ENCODE results near the gene ASAP3.

ASAP3 gene

DNA sequence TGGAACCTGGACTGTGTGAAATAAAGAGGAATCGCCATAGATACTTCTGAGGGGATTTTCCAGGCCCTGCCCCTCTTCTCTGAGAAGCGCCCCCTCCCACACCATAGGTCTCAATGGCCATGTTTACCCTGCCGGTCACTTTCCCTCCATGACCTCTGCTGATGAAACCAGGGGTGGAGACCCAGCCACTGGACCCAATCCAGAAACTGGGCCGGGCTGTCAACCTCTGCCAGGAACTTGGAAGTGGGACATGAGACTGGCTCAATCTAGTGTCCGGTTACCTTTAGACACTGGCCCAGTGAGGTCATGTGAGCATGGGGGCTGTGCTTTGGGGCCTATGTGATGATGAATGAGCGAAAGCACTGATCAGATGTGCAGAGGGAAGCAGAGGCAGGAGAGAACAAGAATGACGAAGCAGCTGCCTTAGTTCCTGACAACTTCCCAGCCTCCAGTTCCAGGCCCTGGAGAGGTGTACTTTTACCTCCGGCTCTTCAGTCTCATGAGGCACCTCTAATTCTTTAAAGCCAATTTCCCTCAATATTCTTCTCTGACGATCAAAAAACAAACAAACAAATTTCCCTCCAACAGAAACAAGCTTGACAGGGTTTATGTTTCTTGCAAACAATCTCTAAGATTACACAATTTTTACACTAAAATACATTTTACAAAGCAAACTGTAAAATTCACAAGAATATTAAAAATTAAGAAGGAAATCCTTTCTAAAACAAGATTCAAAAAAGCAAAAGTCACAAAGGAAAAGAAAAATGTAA lies 4.9 kb downstream of the ASAP3 start:
- no peak for DNase-seq
- Mint-ChIP-seq H3K4me1 (peaks cover 9% of the 10 kb centered on the region), H3K9me3 (no peaks in the 10 kb centered on the region), H3K27ac (no peak overlapping the region), H3K36me3 (no peaks in the 10 kb centered on the region), H3K4me3 (no peak overlapping the region), H3K27me3 (peaks cover 80% of the 10 kb centered on the region)
- CTCF ChIA-PET = no interaction called here

DNA sequence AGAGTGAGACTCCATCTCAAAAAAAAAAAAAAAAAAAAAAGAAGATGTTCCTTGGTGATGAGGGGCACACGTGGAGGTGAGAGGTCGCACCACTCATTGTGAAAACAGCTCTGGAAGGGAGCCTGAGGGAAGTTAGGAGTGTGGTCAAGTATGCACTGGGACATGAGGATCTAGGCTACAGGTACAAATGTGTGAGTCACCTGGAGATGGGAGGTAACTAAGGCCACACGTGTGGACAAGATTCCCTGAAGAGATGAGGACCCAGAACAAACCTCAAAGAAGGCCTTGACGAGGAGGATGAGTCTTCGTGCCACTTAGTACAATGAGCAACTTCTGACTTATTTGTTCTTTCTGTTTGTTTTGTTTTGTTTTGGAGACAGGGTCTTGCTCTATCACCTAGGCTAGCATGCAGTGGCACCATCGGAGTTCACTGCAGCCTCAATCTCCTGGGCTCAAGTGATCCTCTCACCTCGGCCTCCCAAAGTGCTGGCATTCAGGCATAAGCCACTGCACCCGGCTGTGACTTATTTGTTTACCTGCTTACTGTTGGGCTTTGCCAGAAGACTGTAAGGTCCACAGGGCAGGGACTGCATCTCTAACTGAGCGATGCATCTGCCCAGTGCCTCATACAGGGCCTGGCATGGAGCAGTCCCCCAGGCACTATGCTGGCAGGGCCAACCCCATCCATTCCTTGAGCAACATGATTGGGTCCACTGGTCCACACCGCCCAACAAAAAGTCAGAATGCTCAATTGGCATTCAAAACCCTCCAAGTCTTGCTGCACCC lies 6.4 kb downstream of the ASAP3 start:
- DNase-seq = no peak
- H3K9me3 Mint-ChIP-seq = no peaks in the 10 kb centered on the region
- no peak overlapping the region for H3K27ac Mint-ChIP-seq
- H3K4me1 Mint-ChIP-seq = no peaks in the 10 kb centered on the region
- no peak overlapping the region for H3K4me3 Mint-ChIP-seq
- no peaks in the 10 kb centered on the region for H3K36me3 Mint-ChIP-seq
- CTCF ChIA-PET = no interaction called here
- peaks cover 77% of the 10 kb centered on the region for H3K27me3 Mint-ChIP-seq

DNA sequence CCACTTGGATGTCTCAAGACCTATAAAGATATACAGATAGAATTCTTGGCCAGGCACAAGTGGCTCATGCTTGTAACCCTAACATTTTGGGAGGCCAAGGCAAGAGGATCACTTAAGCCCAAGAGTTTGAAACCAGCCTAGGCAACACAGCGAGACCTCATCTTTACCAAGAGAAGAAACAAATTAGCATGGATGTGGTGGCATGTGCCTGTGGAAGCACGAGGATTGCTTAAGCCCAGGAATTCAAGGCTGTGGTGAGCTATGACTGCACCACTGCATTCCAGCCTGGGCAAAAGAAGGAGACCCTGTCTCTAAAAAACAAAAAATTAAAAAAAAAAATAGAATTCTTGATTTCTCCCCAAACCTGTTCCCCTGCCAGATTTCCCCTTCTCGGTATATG lies 8.3 kb downstream of the ASAP3 start:
- Mint-ChIP-seq H3K4me1 (no peaks in the 10 kb centered on the region), H3K27me3 (peaks cover 58% of the 10 kb centered on the region), H3K36me3 (no peaks in the 10 kb centered on the region), H3K4me3 (no peak overlapping the region), H3K27ac (no peak overlapping the region), H3K9me3 (no peaks in the 10 kb centered on the region)
- no peak for DNase-seq
- CTCF ChIA-PET = no interaction called here

DNA sequence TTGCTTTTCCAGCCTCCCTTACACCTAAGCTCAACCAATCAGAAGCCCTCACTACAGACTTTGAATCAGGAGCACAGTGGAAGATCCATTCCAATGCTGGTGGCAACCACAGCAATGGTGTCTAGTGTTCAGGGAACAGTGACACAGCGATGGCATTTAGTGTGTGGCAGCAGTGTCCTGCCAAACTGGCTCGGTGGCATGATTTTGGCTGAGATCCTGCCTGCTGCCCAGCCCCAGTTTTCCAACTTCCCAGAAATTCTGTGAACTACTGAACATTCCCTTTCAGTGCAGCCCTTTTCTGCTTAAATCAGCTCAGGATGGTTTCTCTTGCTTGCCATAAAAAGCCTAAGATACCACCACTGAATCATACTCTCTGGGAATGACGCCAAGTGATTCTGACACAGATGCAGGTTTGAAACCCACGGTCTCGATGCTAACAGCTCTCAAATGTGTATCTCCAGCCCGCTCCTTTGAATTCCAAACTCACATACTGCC lies 8.8 kb downstream of the ASAP3 start:
- H3K27me3 Mint-ChIP-seq = peaks cover 58% of the 10 kb centered on the region
- H3K36me3 Mint-ChIP-seq = no peaks in the 10 kb centered on the region
- CTCF ChIA-PET = no interaction called here
- no peaks in the 10 kb centered on the region for H3K4me1 Mint-ChIP-seq
- H3K4me3 Mint-ChIP-seq = no peak overlapping the region
- no peak for DNase-seq
- H3K9me3 Mint-ChIP-seq = no peaks in the 10 kb centered on the region
- no peak overlapping the region for H3K27ac Mint-ChIP-seq

DNA sequence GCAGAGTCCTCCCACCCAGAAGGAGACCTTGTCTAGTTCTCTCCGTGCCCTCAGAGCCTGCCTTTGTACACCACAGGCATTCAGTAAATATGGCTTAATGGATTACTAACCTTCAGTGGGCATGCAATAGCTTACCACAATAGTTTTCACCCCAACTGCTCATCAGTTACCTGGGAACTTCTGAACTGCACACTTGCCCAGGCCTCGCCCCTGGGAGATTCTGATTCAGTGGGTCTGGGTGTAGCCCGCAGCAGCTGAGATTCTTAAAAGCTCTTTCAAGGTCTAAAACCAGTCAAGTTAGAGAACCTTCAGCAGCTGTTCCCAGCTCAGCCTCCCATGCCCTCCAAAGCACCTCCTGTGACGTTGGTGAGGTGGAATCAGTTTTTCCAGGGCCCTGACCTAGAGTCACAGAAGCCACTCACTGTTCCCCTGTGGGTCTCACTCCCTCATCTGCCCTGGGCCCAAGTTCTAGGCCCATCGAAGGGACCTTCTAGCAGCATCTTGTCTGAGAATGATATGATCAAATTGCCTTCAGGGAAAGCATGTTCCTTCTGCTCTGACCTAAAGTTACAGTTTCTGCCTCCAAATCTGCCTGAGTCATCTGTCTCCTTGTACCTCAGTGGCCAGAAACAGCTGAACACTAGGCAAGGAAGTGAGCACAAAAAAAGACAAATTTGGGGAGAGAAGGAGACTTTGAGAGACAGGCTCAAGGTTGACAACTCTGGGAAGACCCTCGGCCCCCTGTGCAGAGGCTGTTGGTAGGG lies 10.8 kb downstream of the ASAP3 start:
- H3K9me3 Mint-ChIP-seq = no peaks in the 10 kb centered on the region
- peaks cover 47% of the 10 kb centered on the region for H3K27me3 Mint-ChIP-seq
- no peak overlapping the region for H3K27ac Mint-ChIP-seq
- H3K4me1 Mint-ChIP-seq = no peaks in the 10 kb centered on the region
- no peak overlapping the region for H3K4me3 Mint-ChIP-seq
- DNase-seq = no peak
- H3K36me3 Mint-ChIP-seq = no peaks in the 10 kb centered on the region
- CTCF ChIA-PET = interaction anchor here (0.5 kb wide), 1 partner anchor 502 kb away, joined by 3 read pairs; no protein-coding TSS in a partner anchor

DNA sequence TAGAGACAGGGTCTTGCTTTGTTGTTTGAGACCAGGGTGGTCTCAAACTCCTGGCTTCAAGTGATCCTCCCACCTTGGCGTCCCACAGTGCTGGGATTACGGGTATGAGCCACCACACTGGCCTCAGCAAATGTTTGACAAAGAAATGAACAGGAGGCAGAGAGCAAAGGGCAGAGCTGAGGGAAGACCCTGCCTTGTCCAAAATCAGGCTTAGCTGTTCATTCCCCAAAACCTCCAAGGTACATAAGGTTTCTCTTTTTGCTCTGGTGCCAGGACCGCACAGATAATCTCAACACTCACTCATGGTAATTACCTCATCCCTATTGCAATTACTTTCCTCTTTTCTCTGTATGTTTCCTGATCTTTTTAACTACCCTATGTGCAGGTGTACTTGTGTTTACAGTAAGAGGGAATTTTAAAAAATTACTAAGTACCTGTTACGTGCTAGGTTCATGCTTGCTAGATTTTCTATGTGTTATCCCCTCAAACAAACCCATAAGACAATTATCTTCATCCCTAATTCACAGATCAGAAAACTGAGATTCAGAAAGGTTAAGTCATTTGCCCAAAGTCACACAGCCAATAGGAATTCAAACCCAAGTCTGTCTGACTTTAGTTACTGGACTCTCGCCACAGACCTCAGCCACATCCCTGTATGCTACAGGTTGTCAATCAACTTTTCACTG lies 11.5 kb downstream of the ASAP3 start:
- H3K4me3 Mint-ChIP-seq = no peak overlapping the region
- no peaks in the 10 kb centered on the region for H3K9me3 Mint-ChIP-seq
- CTCF ChIA-PET = no interaction called here
- H3K27ac Mint-ChIP-seq = no peak overlapping the region
- H3K27me3 Mint-ChIP-seq = peaks cover 43% of the 10 kb centered on the region
- DNase-seq = no peak
- H3K4me1 Mint-ChIP-seq = no peaks in the 10 kb centered on the region
- H3K36me3 Mint-ChIP-seq = no peaks in the 10 kb centered on the region

DNA sequence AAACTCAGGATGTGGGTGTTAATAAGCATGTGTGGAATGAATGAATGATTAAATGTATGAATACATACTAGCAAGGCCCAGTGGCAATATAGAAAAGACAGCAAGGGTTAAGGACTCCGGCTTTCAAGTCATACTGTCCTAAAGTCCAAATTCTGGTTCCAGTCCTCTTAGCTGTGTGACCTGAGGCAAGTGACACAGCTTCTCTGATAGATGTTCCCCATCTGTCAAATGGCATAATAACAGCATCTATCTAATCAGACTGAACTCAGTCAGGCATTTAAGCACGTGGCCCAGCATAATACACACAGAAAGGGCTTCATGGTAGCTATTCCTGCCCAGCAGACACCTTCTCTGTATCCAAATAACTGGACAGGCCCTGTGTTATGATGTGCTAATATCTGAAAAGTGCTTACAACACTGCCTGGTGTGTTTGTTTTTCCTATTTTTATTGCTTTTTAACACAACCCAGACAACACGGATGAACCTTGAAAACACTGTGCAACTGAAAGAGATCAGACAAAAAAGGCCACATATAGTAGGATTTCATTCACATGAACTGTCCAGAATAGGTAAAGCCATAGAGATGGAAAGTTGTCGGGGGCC lies 12.4 kb downstream of the ASAP3 start:
- Mint-ChIP-seq H3K27me3 (peaks cover 38% of the 10 kb centered on the region), H3K36me3 (no peaks in the 10 kb centered on the region), H3K27ac (no peak overlapping the region), H3K9me3 (no peaks in the 10 kb centered on the region), H3K4me1 (no peaks in the 10 kb centered on the region), H3K4me3 (no peak overlapping the region)
- no peak for DNase-seq
- CTCF ChIA-PET = no interaction called here

DNA sequence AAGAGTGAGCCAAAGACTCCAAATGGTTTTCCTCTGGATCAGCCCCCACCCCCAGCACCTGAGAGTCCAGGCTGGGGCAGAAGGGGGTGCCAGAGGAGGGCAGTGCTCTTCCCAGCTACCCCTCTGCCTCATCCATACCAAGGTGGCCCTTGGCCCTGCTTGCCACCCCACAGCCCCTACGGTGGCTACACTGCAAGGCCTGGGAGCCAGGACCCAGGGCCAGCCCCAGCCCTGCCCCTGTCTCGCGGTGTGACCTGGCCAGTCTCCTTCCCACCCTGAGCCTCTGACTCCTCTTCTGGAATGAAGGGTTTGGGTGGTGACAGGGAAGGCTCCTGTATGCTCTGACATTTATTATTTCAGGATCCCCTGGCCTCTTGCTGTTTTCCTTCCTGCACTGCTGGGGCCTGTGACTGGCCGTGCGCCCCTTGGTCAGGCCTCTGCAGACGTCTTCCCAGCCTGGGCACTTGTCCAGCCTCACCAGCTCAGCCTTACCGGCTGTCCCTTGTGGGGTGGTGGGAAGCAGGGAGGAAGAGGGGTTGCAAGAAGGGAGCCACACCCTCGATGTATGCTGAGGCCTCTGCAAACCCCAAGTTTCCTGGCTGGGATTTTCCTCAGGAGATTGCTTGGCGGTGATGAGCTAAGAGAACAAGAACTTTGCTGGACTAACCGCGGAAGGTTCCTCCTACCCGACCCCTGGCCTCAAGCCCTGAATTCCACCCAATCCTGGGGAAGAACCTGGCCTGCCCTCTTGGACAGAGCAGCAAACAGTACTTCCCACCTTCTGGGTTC lies 13.5 kb downstream of the ASAP3 start:
- no peaks in the 10 kb centered on the region for H3K4me1 Mint-ChIP-seq
- H3K36me3 Mint-ChIP-seq = no peaks in the 10 kb centered on the region
- no peak for DNase-seq
- no peaks in the 10 kb centered on the region for H3K9me3 Mint-ChIP-seq
- H3K4me3 Mint-ChIP-seq = no peak overlapping the region
- H3K27me3 Mint-ChIP-seq = peaks cover 38% of the 10 kb centered on the region
- CTCF ChIA-PET = no interaction called here
- H3K27ac Mint-ChIP-seq = no peak overlapping the region

DNA sequence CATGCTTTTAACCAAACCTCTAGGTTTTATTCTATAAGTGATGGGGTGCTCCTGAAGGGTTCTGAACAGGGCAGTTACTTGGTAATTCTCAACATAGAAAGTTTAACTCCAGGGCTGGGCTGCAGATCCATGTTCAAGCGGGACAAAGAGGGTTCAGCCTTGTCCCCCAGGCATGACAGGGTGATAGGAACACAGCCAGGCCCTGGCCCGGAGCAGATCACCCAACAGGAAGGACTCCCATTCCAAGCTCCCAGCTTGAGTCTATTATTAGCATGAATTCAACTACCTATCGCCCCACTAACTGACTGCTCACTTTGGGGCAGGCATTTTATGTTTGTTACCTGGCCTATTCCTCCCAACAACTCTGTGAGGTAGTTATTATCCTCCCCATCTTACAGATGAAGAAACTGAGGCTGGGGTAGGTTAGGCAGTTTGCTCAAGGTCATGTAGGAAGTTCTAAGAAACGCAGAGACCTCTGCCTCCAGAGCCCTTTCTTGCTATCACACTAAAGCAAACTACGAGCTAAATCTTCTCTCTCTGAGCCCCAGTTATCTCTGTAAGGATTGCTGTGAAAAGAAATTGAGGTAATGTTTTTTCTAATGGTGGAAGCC lies 14.5 kb downstream of the ASAP3 start:
- CTCF ChIA-PET = no interaction called here
- Mint-ChIP-seq H3K9me3 (no peaks in the 10 kb centered on the region), H3K4me3 (no peak overlapping the region), H3K36me3 (no peaks in the 10 kb centered on the region), H3K27ac (no peak overlapping the region), H3K4me1 (no peaks in the 10 kb centered on the region), H3K27me3 (peaks cover 32% of the 10 kb centered on the region)
- no peak for DNase-seq

DNA sequence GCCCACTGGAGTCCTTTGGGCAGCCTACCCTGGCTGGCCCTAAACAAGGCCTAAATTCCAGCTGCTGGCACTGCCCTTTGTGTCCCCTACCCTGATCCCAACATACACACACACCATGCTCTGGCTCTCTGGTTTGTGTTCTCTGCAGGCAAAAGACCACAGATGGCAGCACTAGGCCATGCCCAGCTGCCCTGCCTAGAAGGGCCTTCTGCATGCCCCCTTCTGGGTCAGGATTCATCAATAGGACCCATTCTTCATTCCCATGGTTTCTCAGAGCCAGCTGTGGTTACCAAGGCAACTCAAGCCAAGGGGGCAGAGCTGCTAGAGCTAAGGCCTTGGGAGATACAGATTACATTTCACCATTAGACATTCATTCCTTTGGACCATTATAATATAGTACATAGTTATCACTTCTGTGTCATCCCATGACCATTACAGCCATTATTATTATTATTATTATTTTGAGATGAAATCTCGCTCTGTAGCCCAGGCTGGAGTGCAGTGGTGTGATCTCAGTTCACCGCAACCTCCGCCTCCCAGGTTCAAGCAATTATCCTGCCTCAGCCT lies 17.5 kb downstream of the ASAP3 start:
- Mint-ChIP-seq H3K27me3 (peaks cover 36% of the 10 kb centered on the region), H3K4me3 (no peak overlapping the region), H3K9me3 (no peaks in the 10 kb centered on the region), H3K36me3 (no peaks in the 10 kb centered on the region), H3K27ac (no peak overlapping the region), H3K4me1 (no peaks in the 10 kb centered on the region)
- no peak for DNase-seq
- CTCF ChIA-PET = no interaction called here

DNA sequence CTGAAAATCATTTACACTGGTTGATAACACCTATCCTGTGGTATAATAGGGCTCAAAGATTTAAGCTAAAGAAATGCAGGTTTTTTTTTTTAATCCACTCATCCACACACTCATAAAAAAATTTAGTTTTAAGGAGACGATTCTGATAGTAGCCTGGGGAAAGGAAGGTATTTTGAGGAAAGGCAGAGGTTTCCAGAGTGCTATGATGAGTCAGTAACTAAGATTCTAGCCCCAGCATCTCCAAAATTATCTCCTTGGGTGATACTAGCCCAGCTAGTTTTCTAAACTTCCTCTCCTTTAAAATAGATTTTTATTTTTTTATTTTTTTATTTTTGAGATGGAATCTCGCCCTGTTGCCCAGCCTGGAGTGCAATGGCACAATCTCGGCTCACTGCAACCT lies 20.7 kb downstream of the ASAP3 start:
- CTCF ChIA-PET = no interaction called here
- H3K27me3 Mint-ChIP-seq = peaks cover 40% of the 10 kb centered on the region
- no peaks in the 10 kb centered on the region for H3K4me1 Mint-ChIP-seq
- H3K36me3 Mint-ChIP-seq = no peaks in the 10 kb centered on the region
- no peak overlapping the region for H3K4me3 Mint-ChIP-seq
- H3K9me3 Mint-ChIP-seq = no peaks in the 10 kb centered on the region
- no peak for DNase-seq
- H3K27ac Mint-ChIP-seq = no peak overlapping the region

DNA sequence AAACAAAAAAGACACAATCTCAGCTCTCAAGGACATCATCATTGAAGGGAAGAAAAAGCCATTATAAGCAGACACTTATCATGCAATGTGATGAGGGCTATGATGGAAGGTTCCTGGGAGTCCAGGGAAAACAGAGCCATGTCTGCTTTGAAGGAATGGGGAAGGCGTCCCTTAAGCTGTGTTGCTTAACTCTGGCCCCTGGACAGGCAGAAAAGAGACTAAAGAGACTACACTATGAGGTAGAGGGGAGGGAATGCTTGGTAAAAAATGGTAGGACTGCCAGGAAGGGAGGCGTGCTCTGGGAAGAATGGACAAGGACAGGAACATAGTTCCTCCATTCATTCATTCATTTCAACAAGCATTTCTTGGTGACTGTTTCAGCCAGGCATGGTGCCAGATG lies 21.2 kb downstream of the ASAP3 start:
- H3K9me3 Mint-ChIP-seq = no peaks in the 10 kb centered on the region
- no peaks in the 10 kb centered on the region for H3K4me1 Mint-ChIP-seq
- no peak for DNase-seq
- CTCF ChIA-PET = interaction anchor here (1.1 kb wide), 1 partner anchor 22 kb away, joined by 3 read pairs; the partner anchor contains the start of gene ASAP3
- H3K36me3 Mint-ChIP-seq = no peaks in the 10 kb centered on the region
- no peak overlapping the region for H3K27ac Mint-ChIP-seq
- peaks cover 42% of the 10 kb centered on the region for H3K27me3 Mint-ChIP-seq
- no peak overlapping the region for H3K4me3 Mint-ChIP-seq

DNA sequence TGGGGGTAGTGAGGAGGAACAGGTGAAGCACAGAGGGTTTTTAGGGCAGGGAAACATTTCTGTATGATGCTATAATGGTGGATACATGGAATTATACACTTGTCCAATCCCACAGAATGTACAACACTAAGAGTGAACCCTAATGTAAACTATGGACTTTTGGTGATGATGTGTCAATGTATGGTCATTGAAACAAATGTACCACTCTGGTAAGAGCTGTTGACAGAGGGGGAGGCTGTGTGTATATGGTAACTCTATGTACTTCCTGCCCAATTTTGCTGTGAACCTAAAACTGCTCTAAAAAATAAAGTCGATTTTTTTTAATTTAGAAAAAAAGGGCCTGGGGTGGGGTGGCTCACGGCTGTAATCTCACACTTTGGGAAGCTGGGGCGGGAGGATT lies 22.9 kb downstream of the ASAP3 start:
- no peak for DNase-seq
- Mint-ChIP-seq H3K27ac (no peak overlapping the region), H3K36me3 (no peaks in the 10 kb centered on the region), H3K9me3 (no peaks in the 10 kb centered on the region), H3K4me1 (peaks cover 7% of the 10 kb centered on the region), H3K27me3 (peaks cover 52% of the 10 kb centered on the region), H3K4me3 (no peak overlapping the region)
- CTCF ChIA-PET = no interaction called here
